Measurements from ENCODE around the gene ROBO4.

Gene ROBO4

DNA sequence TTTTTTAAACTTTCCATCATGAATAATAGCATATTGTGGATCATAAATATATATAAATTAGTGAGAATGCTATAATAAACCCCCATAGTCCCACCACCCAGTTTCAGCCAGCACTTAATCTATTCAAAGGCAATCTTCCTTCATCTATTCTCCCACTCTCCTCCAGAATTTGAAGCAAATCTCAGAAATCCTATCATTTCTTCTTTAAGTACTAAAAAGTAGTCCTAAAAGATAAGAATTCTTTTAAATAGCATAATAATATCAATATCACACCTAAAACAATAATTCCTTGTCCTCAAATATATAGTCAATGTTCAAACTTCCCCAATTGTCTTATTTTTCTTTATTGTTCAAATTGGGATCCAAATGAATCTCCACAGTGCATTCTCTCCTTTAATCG, 57.0 kb downstream of the ROBO4 start:
- H3K4me3 ChIP-seq (ENCODE audit: low read depth, low read length), result no peak overlapping the region
- no peak for DNase-seq (ENCODE audit: low read depth)
- in situ Hi-C loops (cut with HindIII; ENCODE audit: low sequenced_read_pairs), result no loop called here
- TF ChIP-seq, protein P1, sequence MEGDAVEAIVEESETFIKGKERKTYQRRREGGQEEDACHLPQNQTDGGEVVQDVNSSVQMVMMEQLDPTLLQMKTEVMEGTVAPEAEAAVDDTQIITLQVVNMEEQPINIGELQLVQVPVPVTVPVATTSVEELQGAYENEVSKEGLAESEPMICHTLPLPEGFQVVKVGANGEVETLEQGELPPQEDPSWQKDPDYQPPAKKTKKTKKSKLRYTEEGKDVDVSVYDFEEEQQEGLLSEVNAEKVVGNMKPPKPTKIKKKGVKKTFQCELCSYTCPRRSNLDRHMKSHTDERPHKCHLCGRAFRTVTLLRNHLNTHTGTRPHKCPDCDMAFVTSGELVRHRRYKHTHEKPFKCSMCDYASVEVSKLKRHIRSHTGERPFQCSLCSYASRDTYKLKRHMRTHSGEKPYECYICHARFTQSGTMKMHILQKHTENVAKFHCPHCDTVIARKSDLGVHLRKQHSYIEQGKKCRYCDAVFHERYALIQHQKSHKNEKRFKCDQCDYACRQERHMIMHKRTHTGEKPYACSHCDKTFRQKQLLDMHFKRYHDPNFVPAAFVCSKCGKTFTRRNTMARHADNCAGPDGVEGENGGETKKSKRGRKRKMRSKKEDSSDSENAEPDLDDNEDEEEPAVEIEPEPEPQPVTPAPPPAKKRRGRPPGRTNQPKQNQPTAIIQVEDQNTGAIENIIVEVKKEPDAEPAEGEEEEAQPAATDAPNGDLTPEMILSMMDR (IDR thresholded peaks at IDR 0.05; ENCODE audit: low read depth, low read length, missing control alignments), result no peak

DNA sequence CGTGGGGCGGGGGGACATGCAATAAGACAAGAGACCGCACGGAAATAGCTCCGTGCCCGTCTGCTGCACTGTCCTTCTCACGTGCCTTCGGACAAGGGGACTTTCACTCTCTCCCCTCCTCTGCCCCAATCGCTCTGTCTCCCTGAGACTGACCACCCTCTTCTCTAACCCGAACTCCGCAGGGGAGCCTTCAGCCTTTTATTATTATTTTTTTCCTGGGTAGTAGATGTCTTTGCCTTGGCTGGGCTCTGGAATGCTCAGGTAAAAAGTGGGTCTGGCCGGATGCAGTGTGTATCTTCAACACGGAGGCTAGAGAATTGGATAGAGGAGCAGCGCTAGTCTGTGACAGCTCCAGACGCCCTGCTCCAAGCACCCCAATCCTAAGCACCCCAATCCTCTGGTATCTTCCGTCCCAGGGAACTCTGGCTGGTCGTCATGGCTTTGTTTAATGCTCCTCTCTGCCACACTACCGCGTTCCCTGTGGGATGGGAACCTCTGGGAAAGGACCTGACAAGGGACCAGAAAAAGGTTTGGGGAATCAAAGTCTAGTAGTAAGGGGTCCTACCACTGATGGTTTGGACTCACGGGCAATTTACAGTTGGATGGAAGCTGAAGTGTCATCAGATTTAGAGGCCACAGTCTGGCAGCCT, 57.6 kb downstream of the ROBO4 start:
- peak overlapping the region; percentile 33 for H3K4me3 ChIP-seq (ENCODE audit: low read depth, low read length)
- TF ChIP-seq, protein P1 (IDR thresholded peaks at IDR 0.05; ENCODE audit: low read depth, low read length, missing control alignments), result no peak
- DNase-seq (ENCODE audit: low read depth), result no peak
- in situ Hi-C loops (cut with HindIII; ENCODE audit: low sequenced_read_pairs), result loop anchor here (5.0 kb wide), 1 partner anchor 218 kb away; the partner anchor contains the start of gene TBRG1

GRCh38 chr11:124839128-124839971, 58.3 kb downstream of the ROBO4 start:
- in situ Hi-C loops (cut with HindIII; ENCODE audit: low sequenced_read_pairs), result loop anchor here (5.0 kb wide), 1 partner anchor 217 kb away; the partner anchor contains the start of gene TBRG1
- TF ChIP-seq, protein P1 (IDR thresholded peaks at IDR 0.05; ENCODE audit: low read depth, low read length, missing control alignments), result no peak
- DNase-seq (ENCODE audit: low read depth), result no peak
- H3K4me3 ChIP-seq (ENCODE audit: low read depth, low read length), result peak overlapping the region; percentile 33

GRCh38 chr11:124838805-124839127, 58.9 kb downstream of the ROBO4 start:
- in situ Hi-C loops (cut with HindIII; ENCODE audit: low sequenced_read_pairs), result loop anchor here (5.0 kb wide), 1 partner anchor 216 kb away; the partner anchor contains the start of gene TBRG1
- no peak overlapping the region for H3K4me3 ChIP-seq (ENCODE audit: low read depth, low read length)
- DNase-seq (ENCODE audit: low read depth), result no peak
- TF ChIP-seq, protein P1 (IDR thresholded peaks at IDR 0.05; ENCODE audit: low read depth, low read length, missing control alignments), result no peak

- TF ChIP-seq, protein P1 (IDR thresholded peaks at IDR 0.05; ENCODE audit: low read depth, low read length, missing control alignments), result peak; percentile 77
- in situ Hi-C loops (cut with HindIII; ENCODE audit: low sequenced_read_pairs), result loop anchor here (5.0 kb wide), 1 partner anchor 215 kb away; the partner anchor contains the start of gene TBRG1
- DNase-seq (ENCODE audit: low read depth), result peak; percentile 76
- no peak overlapping the region for H3K4me3 ChIP-seq (ENCODE audit: low read depth, low read length)
Observed at GRCh38 chr11:124837491-124837856, 60.2 kb downstream of the ROBO4 start.

DNA sequence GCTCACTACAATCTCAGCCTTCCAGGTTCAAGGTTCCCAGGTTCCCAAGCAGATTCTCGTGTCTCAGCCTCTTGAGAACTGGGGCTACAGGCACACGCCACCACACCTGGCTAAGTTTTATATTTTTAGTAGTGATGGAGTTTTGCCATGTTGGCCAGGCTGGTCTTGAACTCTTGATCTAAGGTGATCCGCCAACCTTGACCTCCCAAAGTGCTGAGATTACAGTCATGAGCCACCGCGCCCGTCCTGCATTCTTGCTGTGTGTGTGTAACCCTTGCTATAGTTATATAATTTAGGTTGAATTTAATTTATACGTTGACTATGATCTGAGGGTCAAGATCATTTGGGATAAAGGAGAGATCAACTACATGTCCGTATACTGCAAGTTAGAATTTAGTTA, 61.7 kb downstream of the ROBO4 start:
- DNase-seq (ENCODE audit: low read depth), result no peak
- no peak overlapping the region for H3K4me3 ChIP-seq (ENCODE audit: low read depth, low read length)
- TF ChIP-seq, protein P1 (IDR thresholded peaks at IDR 0.05; ENCODE audit: low read depth, low read length, missing control alignments), result no peak
- in situ Hi-C loops (cut with HindIII; ENCODE audit: low sequenced_read_pairs), result loop anchor here (5.0 kb wide), 1 partner anchor 214 kb away; the partner anchor contains the start of gene TBRG1
